GM12892 (cell line): Measurements from ENCODE around the gene FAM168A.

Source experiments
- DNase-seq: peaks from one replicate; pipeline ENCODE4 v3.0.0; 2011; ENCODE audit not compliant: insufficient read length
- FAIRE-seq: peaks from 2 replicates; lab custom pipeline; 2011; peaks lifted over from hg19 to GRCh38; lab: Jason Lieb, UNC
- POLR2A ChIP-seq: IDR thresholded peaks from 2 replicates; pipeline ENCODE4 v1.6.1; 2011; ENCODE audit warnings: low read depth, low read length, control low read depth
- POLR2AphosphoS5 ChIP-seq: IDR thresholded peaks from 2 replicates; pipeline ENCODE4 v1.6.1; 2011; ENCODE audit warnings: low read depth, low read length, control low read depth
- TAF1 ChIP-seq: IDR thresholded peaks from 2 replicates; pipeline ENCODE4 v1.6.1; 2011; ENCODE audit warnings: low read depth, mild to moderate bottlenecking, control low read depth, low read length, borderline replicate concordance

FAM168A gene

GRCh38 chr11:73510106-73510505 is 87.8 kb downstream of the FAM168A start:
- peak; percentile 30 for FAIRE-seq
- no peak for DNase-seq
- TF ChIP-seq POLR2AphosphoS5 (no peak), POLR2A (no peak), TAF1 (no peak)

GRCh38 chr11:73509188-73509587 is 88.7 kb downstream of the FAM168A start:
- DNase-seq (no peak), FAIRE-seq (no peak)
- TF ChIP-seq POLR2AphosphoS5 (no peak), TAF1 (no peak), POLR2A (no peak)

GRCh38 chr11:73508243-73509176 is 89.4 kb downstream of the FAM168A start:
- no peak for DNase-seq
- TF ChIP-seq TAF1 (no peak), POLR2AphosphoS5 (no peak), POLR2A (no peak)
- FAIRE-seq = peak; percentile 5

GRCh38 chr11:73507086-73507485 is 90.8 kb downstream of the FAM168A start:
- TF ChIP-seq TAF1 (no peak), POLR2AphosphoS5 (no peak), POLR2A (no peak)
- FAIRE-seq (no peak), DNase-seq (no peak)

- no peak for FAIRE-seq
- DNase-seq = no peak
- no peak for TF ChIP-seq TAF1
- TF ChIP-seq POLR2A = no peak
- no peak for TF ChIP-seq POLR2AphosphoS5
Measured at GRCh38 chr11:73506038-73506437, 91.9 kb downstream of the FAM168A start.

GRCh38 chr11:73498343-73498742 is 99.6 kb downstream of the FAM168A start:
- no peak for TF ChIP-seq POLR2AphosphoS5
- no peak for TF ChIP-seq POLR2A
- TF ChIP-seq TAF1 = no peak
- no peak for FAIRE-seq
- DNase-seq = no peak

- DNase-seq (no peak), FAIRE-seq (no peak)
- TF ChIP-seq TAF1 (no peak), POLR2A (no peak)
Measured at GRCh38 chr11:73496134-73496533, 101.8 kb downstream of the FAM168A start.

- TF ChIP-seq TAF1 = no peak
- DNase-seq = no peak
- FAIRE-seq = no peak
Measured at GRCh38 chr11:73495731-73496130, 102.2 kb downstream of the FAM168A start.

- FAIRE-seq (no peak), DNase-seq (no peak)
- TF ChIP-seq POLR2AphosphoS5 = no peak
- no peak for TF ChIP-seq TAF1
- no peak for TF ChIP-seq POLR2A
Measured at GRCh38 chr11:73493956-73494598, 103.8 kb downstream of the FAM168A start.

GRCh38 chr11:73481626-73482025 is 116.3 kb downstream of the FAM168A start:
- DNase-seq (no peak), FAIRE-seq (no peak)
- TF ChIP-seq POLR2AphosphoS5 (no peak), TAF1 (no peak), POLR2A (no peak)

GRCh38 chr11:73480677-73481076 is 117.2 kb downstream of the FAM168A start:
- TF ChIP-seq TAF1 (no peak), POLR2AphosphoS5 (no peak), POLR2A (no peak)
- DNase-seq = no peak
- no peak for FAIRE-seq

- FAIRE-seq (peak; percentile 48), DNase-seq (no peak)
- TF ChIP-seq POLR2A (no peak), POLR2AphosphoS5 (no peak), TAF1 (no peak)
Measured at GRCh38 chr11:73478737-73479347, 119.1 kb downstream of the FAM168A start.
